ENCODE measurements around the gene ZGLP1. TPM values are rescaled to one million over a fixed set of nuclear protein-coding genes. Genes with fewer than 3 reads are reported as not detected.

ZGLP1 gene
- total RNA-seq, 4 donors from 2014 or later: 0.80 to 3.1 TPM; not detected in 2

- DNase-seq: no peak
- TF ChIP-seq, protein P1, sequence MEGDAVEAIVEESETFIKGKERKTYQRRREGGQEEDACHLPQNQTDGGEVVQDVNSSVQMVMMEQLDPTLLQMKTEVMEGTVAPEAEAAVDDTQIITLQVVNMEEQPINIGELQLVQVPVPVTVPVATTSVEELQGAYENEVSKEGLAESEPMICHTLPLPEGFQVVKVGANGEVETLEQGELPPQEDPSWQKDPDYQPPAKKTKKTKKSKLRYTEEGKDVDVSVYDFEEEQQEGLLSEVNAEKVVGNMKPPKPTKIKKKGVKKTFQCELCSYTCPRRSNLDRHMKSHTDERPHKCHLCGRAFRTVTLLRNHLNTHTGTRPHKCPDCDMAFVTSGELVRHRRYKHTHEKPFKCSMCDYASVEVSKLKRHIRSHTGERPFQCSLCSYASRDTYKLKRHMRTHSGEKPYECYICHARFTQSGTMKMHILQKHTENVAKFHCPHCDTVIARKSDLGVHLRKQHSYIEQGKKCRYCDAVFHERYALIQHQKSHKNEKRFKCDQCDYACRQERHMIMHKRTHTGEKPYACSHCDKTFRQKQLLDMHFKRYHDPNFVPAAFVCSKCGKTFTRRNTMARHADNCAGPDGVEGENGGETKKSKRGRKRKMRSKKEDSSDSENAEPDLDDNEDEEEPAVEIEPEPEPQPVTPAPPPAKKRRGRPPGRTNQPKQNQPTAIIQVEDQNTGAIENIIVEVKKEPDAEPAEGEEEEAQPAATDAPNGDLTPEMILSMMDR (IDR thresholded peaks at IDR 0.05 in 4 of 5, conservative IDR thresholded peaks at IDR 0.05 in 1 of 5): no peak
- no peak for TF ChIP-seq POLR2A (IDR thresholded peaks at IDR 0.05)
- in situ Hi-C loops (cut with MboI; ENCODE audit: low sequenced_read_pairs in 4 of 4): no loop called here
- no peak for ATAC-seq
- no peak overlapping the region for H3K4me3 ChIP-seq
- intact Hi-C loops (cut with DNase I; ENCODE audit: low total_unique reads): no loop called here
- H3K27ac ChIP-seq: no peak overlapping the region
- no peaks in the 10 kb centered on the region for H3K4me1 ChIP-seq
- peaks cover 0 to 98% of the 10 kb centered on the region in 2 donors for H3K36me3 ChIP-seq
- H3K9me3 ChIP-seq: no peaks in the 10 kb centered on the region
- H3K27me3 ChIP-seq: no peaks in the 10 kb centered on the region
These were observed 12.5 kb upstream of the ZGLP1 start for GRCh38 chr19:10321874-10322835.

- Histone ChIP-seq H3K36me3 (peaks cover 0 to 97% of the 10 kb centered on the region in 2 donors), H3K27ac (no peak overlapping the region), H3K4me1 (no peaks in the 10 kb centered on the region), H3K27me3 (no peaks in the 10 kb centered on the region), H3K9me3 (no peaks in the 10 kb centered on the region), H3K4me3 (no peak overlapping the region)
- DNase-seq (no peak), ATAC-seq (no peak)
- TF ChIP-seq, protein P1 (IDR thresholded peaks at IDR 0.05 in 4 of 5, conservative IDR thresholded peaks at IDR 0.05 in 1 of 5): no peak
- no peak for TF ChIP-seq POLR2A (IDR thresholded peaks at IDR 0.05)
- intact Hi-C loops (cut with DNase I; ENCODE audit: low total_unique reads): no loop called here
- in situ Hi-C loops (cut with MboI; ENCODE audit: low sequenced_read_pairs in 4 of 4): no loop called here
These were observed 11.8 kb upstream of the ZGLP1 start for GRCh38 chr19:10321417-10321797.

DNA sequence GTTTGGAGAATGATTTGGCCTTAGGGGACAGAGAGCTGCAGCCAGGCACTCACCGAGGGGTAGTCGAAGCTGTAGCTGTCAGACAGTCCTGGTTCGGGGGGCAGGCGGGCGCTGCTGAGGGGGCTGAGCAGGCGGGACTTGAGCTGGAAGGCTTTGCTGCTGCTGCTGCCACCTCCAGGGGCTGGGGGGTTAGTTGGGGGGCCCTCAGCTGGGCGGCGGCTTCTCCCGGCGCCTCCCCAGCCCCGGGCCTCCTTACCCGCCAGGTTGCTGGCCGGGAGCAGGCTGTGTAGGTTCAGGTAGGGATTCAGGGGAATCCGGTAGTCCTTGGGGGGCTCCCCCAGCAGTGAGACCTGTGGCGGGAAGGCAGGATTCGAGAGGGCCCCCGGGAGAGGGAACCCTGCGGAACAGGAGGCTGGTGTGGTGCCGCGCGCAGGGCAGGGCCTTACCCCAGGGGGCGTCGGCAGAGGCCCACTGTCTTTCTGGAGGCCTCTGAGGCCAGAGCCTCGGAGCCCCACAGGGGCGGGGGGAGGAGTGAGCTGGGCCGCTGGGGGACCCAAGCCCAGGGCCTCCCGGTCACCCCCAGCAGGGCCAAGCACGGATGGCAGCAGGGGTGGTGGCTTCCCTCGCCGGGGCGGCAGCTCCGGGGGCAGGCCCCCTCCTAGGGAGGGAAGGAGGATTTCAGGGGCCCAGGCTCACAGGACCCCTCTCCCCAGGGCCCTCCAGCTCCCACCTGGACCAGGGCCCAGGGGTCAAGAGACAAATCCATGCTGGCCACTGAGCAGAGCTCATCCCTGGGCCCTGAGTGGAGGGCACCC lies 11.2 kb upstream of the ZGLP1 start:
- H3K27me3 ChIP-seq: no peaks in the 10 kb centered on the region
- no peak for ATAC-seq
- peaks cover 0 to 91% of the 10 kb centered on the region in 2 donors for H3K36me3 ChIP-seq
- peaks cover 4% of the 10 kb centered on the region in 2 donors for H3K4me1 ChIP-seq
- DNase-seq: no peak
- no peak for TF ChIP-seq POLR2A (IDR thresholded peaks at IDR 0.05)
- TF ChIP-seq, protein P1 (IDR thresholded peaks at IDR 0.05 in 4 of 5, conservative IDR thresholded peaks at IDR 0.05 in 1 of 5): no peak
- in situ Hi-C loops (cut with MboI; ENCODE audit: low sequenced_read_pairs in 4 of 4) (no loop called here), intact Hi-C loops (cut with DNase I; ENCODE audit: low total_unique reads) (no loop called here)
- H3K4me3 ChIP-seq: no peak overlapping the region
- no peak overlapping the region for H3K27ac ChIP-seq
- no peaks in the 10 kb centered on the region for H3K9me3 ChIP-seq

DNA sequence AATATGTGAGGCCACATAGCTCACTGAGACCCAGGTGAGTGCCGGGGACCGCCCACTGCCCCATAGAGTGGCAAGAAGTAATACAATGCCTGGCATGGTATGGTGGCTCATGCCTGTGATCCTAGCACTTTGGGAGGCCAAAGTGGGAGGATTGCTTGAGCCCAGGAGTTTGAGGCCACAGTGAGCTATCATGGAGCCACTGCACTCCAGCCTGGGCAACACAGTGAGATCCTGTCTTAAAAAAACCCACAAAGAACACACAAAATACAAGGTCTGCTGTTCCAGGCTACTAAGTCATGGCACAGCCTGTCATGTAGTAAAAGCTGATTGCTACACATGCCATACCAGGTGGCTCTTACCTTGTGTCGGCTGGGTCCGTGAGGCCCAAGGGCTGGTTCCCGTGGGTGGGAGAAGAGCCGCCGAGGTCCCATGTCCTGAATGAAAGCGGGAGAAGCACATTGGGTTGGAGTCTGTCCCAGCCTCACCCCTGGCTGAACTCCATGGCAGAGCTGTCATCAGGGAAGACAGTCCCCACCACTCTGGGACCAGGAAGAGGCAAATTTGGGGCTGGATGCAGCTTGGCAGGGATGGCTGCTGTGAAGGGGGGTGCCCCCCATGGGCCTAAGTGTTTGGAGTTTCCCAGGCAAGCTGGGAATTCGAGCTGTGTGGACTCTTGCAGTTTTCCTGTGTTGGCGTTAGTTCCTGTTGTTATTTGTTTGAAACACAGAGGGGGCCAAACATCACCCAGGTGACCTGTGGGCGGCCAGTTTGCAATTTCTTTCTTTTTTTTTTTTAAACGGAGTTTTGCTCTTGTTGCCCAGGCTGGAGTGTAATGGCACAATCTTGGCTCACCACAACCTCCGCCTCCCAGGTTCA lies 9.4 kb upstream of the ZGLP1 start:
- H3K36me3 ChIP-seq: peaks cover 0 to 74% of the 10 kb centered on the region in 2 donors
- ATAC-seq (no peak), DNase-seq (no peak)
- no peaks in the 10 kb centered on the region for H3K27me3 ChIP-seq
- peaks cover 8 to 12% of the 10 kb centered on the region in 2 donors for H3K4me1 ChIP-seq
- no peaks in the 10 kb centered on the region for H3K9me3 ChIP-seq
- H3K4me3 ChIP-seq: no peak overlapping the region
- no peak for TF ChIP-seq POLR2A (IDR thresholded peaks at IDR 0.05)
- TF ChIP-seq, protein P1 (IDR thresholded peaks at IDR 0.05 in 4 of 5, conservative IDR thresholded peaks at IDR 0.05 in 1 of 5): no peak
- intact Hi-C loops (cut with DNase I; ENCODE audit: low total_unique reads) (no loop called here), in situ Hi-C loops (cut with MboI; ENCODE audit: low sequenced_read_pairs in 4 of 4) (no loop called here)
- H3K27ac ChIP-seq: no peak overlapping the region
